HepG2 (cell line): ENCODE results near the gene ERCC6. TPM values are rescaled to one million over a fixed set of nuclear protein-coding genes. Genes with fewer than 3 reads are reported as not detected.

Experiments
- ATF1 ChIP-seq: IDR thresholded peaks from 2 replicates; pipeline ENCODE4 v1.6.1; 2016; ENCODE audit warnings: mild to moderate bottlenecking, control low read depth
- BRCA1 ChIP-seq: sonication (generic); formaldehyde crosslinking; IDR thresholded peaks from 2 replicates; pipeline ENCODE4 v1.4.0; 2020; ENCODE audit warnings: missing genetic modification reagents
- FOXO4 ChIP-seq: sonication (generic); formaldehyde crosslinking; conservative IDR thresholded peaks from 2 replicates; pipeline ENCODE4 v1.8.1; 2023; ENCODE audit warnings: missing genetic modification reagents
- THRA ChIP-seq: sonication (generic); formaldehyde crosslinking; IDR thresholded peaks from 2 replicates; pipeline ENCODE4 v1.4.0; 2020; ENCODE audit warnings: missing genetic modification reagents, borderline replicate concordance
- TMF1 ChIP-seq: sonication (generic); formaldehyde crosslinking; IDR thresholded peaks from 2 replicates; pipeline ENCODE4 v1.8.1; 2022; ENCODE audit warnings: low read depth, missing genetic modification reagents
- ZBTB20 ChIP-seq: sonication (generic); formaldehyde crosslinking; IDR thresholded peaks from 2 replicates; pipeline ENCODE4 v1.8.1; 2023; ENCODE audit warnings: missing genetic modification reagents, low read depth, mild to moderate bottlenecking, borderline replicate concordance
- ZNF251 ChIP-seq: sonication (generic); formaldehyde crosslinking; IDR thresholded peaks from 2 replicates; pipeline ENCODE4 v1.9.0; 2021; ENCODE audit warnings: mild to moderate bottlenecking, missing genetic modification reagents
- ZNF7 ChIP-seq: IDR thresholded peaks from 2 replicates; pipeline ENCODE4 v1.6.1; 2016; ENCODE audit warnings: missing biosample characterization, missing genetic modification reagents
- polyA plus RNA-seq, 8 experiments: library from polyadenylated mRNA; depleted of rRNA in 3 of 8; stranded (reverse) in 7 of 8; unstranded in 1 of 8; fragments of >200 nt; fragmentation: Illumina TruSeq in 4 of 8; extraction: Trizol in 4 of 8; gene quantifications; 2 replicates each; pipeline versions ENCODE4 v1.2.1 to v1.2.3, GENCODE V29; 2011 to 2016; ENCODE audit warnings: low read depth in 4 of 8, missing spikeins in 1 of 8, mixed read lengths in 1 of 8; ENCODE audit not compliant: insufficient read depth in 1 of 8
- total RNA-seq, 5 experiments: library from RNA; depleted of rRNA; stranded (reverse); fragments of >200 nt; fragmentation: Illumina TruSeq; extraction: Trizol; gene quantifications; 2 replicates each; pipeline ENCODE4 v1.2.3, GENCODE V29; 2016; ENCODE audit warnings: low read depth in 1 of 5
- TF ChIP-seq, protein P1 (sequence below): sonication (generic); formaldehyde crosslinking; IDR thresholded peaks from 2 replicates; pipeline ENCODE4 v1.5.0; 2020; ENCODE audit warnings: mild to moderate bottlenecking, low read depth, missing genetic modification reagents, borderline replicate concordance
- TF ChIP-seq, protein P2 (sequence below): sonication (generic); formaldehyde crosslinking; IDR thresholded peaks from 2 replicates; pipeline ENCODE4 v1.5.0; 2020; ENCODE audit warnings: missing genetic modification reagents
- TF ChIP-seq, protein P3 (sequence below): sonication (generic); formaldehyde crosslinking; IDR thresholded peaks from 2 replicates; pipeline ENCODE4 v1.8.0; 2022; ENCODE audit warnings: mild to moderate bottlenecking, missing genetic modification reagents, borderline replicate concordance
- TF ChIP-seq, protein P4 (sequence below): sonication (generic); formaldehyde crosslinking; IDR thresholded peaks from 2 replicates; pipeline ENCODE4 v1.5.0; 2020; ENCODE audit warnings: mild to moderate bottlenecking, missing genetic modification reagents, borderline replicate concordance

The ERCC6 gene
- total and polyA plus RNA-seq, 2 of the 13 experiments (the other 11 are each of a cell fraction or from before 2014, with no cell fraction given), result 5.1 to 9.8 TPM

GRCh38 chr10:49538381-49539319 is at the start of gene ERCC6 (continued):
- TF ChIP-seq THRA (CRISPR knock-in tag) (peak; percentile 33; the same call in 1 of the 2 replicates), BRCA1 (peak; percentile 86; the same call in 1 of the 2 replicates), ATF1 (no peak), ZNF7 (no peak), FOXO4 (CRISPR knock-in tag) (no peak), ZBTB20 (CRISPR knock-in tag) (peak; percentile 85), TMF1 (CRISPR knock-in tag) (peak; percentile 55; the same call in 1 of the 2 replicates), ZNF251 (no peak)
- TF ChIP-seq, protein P1, sequence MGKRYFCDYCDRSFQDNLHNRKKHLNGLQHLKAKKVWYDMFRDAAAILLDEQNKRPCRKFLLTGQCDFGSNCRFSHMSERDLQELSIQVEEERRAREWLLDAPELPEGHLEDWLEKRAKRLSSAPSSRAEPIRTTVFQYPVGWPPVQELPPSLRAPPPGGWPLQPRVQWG, result no peak
- TF ChIP-seq, protein P2, sequence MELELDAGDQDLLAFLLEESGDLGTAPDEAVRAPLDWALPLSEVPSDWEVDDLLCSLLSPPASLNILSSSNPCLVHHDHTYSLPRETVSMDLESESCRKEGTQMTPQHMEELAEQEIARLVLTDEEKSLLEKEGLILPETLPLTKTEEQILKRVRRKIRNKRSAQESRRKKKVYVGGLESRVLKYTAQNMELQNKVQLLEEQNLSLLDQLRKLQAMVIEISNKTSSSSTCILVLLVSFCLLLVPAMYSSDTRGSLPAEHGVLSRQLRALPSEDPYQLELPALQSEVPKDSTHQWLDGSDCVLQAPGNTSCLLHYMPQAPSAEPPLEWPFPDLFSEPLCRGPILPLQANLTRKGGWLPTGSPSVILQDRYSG (CRISPR knock-in tag), result no peak; the same call in 1 of the 2 replicates
- TF ChIP-seq, protein P3, sequence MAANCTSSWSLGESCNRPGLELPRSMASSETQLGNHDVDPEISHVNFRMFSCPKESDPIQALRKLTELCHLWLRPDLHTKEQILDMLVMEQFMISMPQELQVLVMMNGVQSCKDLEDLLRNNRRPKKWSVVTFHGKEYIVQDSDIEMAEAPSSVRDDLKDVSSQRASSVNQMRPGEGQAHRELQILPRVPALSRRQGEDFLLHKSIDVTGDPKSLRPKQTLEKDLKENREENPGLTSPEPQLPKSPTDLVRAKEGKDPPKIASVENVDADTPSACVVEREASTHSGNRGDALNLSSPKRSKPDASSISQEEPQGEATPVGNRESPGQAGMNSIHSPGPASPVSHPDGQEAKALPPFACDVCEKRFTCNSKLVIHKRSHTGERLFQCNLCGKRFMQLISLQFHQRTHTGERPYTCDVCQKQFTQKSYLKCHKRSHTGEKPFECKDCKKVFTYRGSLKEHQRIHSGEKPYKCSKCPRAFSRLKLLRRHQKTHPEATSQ (CRISPR knock-in tag), result no peak; the same call in 1 of the 2 replicates
- TF ChIP-seq, protein P4, sequence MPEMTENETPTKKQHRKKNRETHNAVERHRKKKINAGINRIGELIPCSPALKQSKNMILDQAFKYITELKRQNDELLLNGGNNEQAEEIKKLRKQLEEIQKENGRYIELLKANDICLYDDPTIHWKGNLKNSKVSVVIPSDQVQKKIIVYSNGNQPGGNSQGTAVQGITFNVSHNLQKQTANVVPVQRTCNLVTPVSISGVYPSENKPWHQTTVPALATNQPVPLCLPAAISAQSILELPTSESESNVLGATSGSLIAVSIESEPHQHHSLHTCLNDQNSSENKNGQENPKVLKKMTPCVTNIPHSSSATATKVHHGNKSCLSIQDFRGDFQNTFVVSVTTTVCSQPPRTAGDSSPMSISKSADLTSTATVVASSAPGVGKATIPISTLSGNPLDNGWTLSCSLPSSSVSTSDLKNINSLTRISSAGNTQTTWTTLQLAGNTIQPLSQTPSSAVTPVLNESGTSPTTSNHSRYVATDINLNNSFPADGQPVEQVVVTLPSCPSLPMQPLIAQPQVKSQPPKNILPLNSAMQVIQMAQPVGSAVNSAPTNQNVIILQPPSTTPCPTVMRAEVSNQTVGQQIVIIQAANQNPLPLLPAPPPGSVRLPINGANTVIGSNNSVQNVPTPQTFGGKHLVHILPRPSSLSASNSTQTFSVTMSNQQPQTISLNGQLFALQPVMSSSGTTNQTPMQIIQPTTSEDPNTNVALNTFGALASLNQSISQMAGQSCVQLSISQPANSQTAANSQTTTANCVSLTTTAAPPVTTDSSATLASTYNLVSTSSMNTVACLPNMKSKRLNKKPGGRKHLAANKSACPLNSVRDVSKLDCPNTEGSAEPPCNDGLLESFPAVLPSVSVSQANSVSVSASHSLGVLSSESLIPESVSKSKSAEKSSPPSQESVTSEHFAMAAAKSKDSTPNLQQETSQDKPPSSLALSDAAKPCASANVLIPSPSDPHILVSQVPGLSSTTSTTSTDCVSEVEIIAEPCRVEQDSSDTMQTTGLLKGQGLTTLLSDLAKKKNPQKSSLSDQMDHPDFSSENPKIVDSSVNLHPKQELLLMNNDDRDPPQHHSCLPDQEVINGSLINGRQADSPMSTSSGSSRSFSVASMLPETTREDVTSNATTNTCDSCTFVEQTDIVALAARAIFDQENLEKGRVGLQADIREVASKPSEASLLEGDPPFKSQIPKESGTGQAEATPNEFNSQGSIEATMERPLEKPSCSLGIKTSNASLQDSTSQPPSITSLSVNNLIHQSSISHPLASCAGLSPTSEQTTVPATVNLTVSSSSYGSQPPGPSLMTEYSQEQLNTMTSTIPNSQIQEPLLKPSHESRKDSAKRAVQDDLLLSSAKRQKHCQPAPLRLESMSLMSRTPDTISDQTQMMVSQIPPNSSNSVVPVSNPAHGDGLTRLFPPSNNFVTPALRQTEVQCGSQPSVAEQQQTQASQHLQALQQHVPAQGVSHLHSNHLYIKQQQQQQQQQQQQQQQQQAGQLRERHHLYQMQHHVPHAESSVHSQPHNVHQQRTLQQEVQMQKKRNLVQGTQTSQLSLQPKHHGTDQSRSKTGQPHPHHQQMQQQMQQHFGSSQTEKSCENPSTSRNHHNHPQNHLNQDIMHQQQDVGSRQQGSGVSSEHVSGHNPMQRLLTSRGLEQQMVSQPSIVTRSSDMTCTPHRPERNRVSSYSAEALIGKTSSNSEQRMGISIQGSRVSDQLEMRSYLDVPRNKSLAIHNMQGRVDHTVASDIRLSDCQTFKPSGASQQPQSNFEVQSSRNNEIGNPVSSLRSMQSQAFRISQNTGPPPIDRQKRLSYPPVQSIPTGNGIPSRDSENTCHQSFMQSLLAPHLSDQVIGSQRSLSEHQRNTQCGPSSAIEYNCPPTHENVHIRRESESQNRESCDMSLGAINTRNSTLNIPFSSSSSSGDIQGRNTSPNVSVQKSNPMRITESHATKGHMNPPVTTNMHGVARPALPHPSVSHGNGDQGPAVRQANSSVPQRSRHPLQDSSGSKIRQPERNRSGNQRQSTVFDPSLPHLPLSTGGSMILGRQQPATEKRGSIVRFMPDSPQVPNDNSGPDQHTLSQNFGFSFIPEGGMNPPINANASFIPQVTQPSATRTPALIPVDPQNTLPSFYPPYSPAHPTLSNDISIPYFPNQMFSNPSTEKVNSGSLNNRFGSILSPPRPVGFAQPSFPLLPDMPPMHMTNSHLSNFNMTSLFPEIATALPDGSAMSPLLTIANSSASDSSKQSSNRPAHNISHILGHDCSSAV (CRISPR knock-in tag), result 0 out of 2 replicates have a peak, but pooled peaks have one; percentile 16
